Measurements from ENCODE around the gene IQGAP2. TPM values are rescaled to one million over a fixed set of nuclear protein-coding genes. Genes with fewer than 3 reads are reported as not detected.

Gene IQGAP2
- total and polyA plus RNA-seq, 2 donors from 2014 or later, result 23.2 to 35.8 TPM

- intact Hi-C loops (cut with DNase I), result no loop called here
- no peaks in the 10 kb centered on the region for H3K36me3 ChIP-seq (ENCODE audit: control insufficient read depth in 2 of 3, insufficient read depth in 3 of 3, low read length in 3 of 3)
- no peaks in the 10 kb centered on the region for H3K9me3 ChIP-seq (ENCODE audit: control insufficient read depth in 2 of 3, insufficient read depth in 1 of 3, low read length in 3 of 3)
- H3K27ac ChIP-seq (ENCODE audit: low read depth in 2 of 2, low read length in 2 of 2), result no peak overlapping the region
- TF ChIP-seq CTCF (IDR thresholded peaks at IDR 0.05; ENCODE audit: borderline replicate concordance, extremely low read depth, insufficient read depth), result no peak
- H3K4me1 ChIP-seq (ENCODE audit: control insufficient read depth in 2 of 3, insufficient read depth in 2 of 3, low read depth in 1 of 3, low read length in 3 of 3), result peaks cover 0 to 5% (median 0%) of the 10 kb centered on the region in 3 donors
- no peak overlapping the region for H3K4me3 ChIP-seq (ENCODE audit: low read length in 3 of 3)
- no peaks in the 10 kb centered on the region for H3K27me3 ChIP-seq (ENCODE audit: control insufficient read depth, insufficient read depth, low read length)
- H3K9ac ChIP-seq (ENCODE audit: low read length in 3 of 3), result no peak overlapping the region
- no peak for DNase-seq
- no peak for FAIRE-seq
Measured at GRCh38 chr5:76482984-76483383, 79.9 kb downstream of the IQGAP2 start.

- no peaks in the 10 kb centered on the region for H3K27me3 ChIP-seq (ENCODE audit: control insufficient read depth, insufficient read depth, low read length)
- H3K36me3 ChIP-seq (ENCODE audit: control insufficient read depth in 2 of 3, insufficient read depth in 3 of 3, low read length in 3 of 3), result no peaks in the 10 kb centered on the region
- no peak overlapping the region for H3K9ac ChIP-seq (ENCODE audit: low read length in 3 of 3)
- DNase-seq, result no peak
- no peak for FAIRE-seq
- TF ChIP-seq CTCF (IDR thresholded peaks at IDR 0.05; ENCODE audit: borderline replicate concordance, extremely low read depth, insufficient read depth), result no peak
- H3K9me3 ChIP-seq (ENCODE audit: control insufficient read depth in 2 of 3, insufficient read depth in 1 of 3, low read length in 3 of 3), result no peaks in the 10 kb centered on the region
- H3K27ac ChIP-seq (ENCODE audit: low read depth in 2 of 2, low read length in 2 of 2), result no peak overlapping the region
- peaks cover 0 to 5% (median 0%) of the 10 kb centered on the region in 3 donors for H3K4me1 ChIP-seq (ENCODE audit: control insufficient read depth in 2 of 3, insufficient read depth in 2 of 3, low read depth in 1 of 3, low read length in 3 of 3)
- no peak overlapping the region for H3K4me3 ChIP-seq (ENCODE audit: low read length in 3 of 3)
- intact Hi-C loops (cut with DNase I), result no loop called here
Measured at GRCh38 chr5:76483433-76483832, 80.3 kb downstream of the IQGAP2 start.

- no peak for TF ChIP-seq CTCF (IDR thresholded peaks at IDR 0.05; ENCODE audit: borderline replicate concordance, extremely low read depth, insufficient read depth)
- Histone ChIP-seq H3K9ac (ENCODE audit: low read length in 3 of 3) (no peak overlapping the region), H3K4me1 (ENCODE audit: control insufficient read depth in 2 of 3, insufficient read depth in 2 of 3, low read depth in 1 of 3, low read length in 3 of 3) (peaks cover 0 to 5% (median 0%) of the 10 kb centered on the region in 3 donors), H3K27me3 (ENCODE audit: control insufficient read depth, insufficient read depth, low read length) (no peaks in the 10 kb centered on the region), H3K36me3 (ENCODE audit: control insufficient read depth in 2 of 3, insufficient read depth in 3 of 3, low read length in 3 of 3) (no peaks in the 10 kb centered on the region), H3K9me3 (ENCODE audit: control insufficient read depth in 2 of 3, insufficient read depth in 1 of 3, low read length in 3 of 3) (no peaks in the 10 kb centered on the region), H3K4me3 (ENCODE audit: low read length in 3 of 3) (no peak overlapping the region), H3K27ac (ENCODE audit: low read depth in 2 of 2, low read length in 2 of 2) (no peak overlapping the region)
- FAIRE-seq, result no peak
- DNase-seq, result no peak
- intact Hi-C loops (cut with DNase I), result no loop called here
Measured at GRCh38 chr5:76483881-76484280, 80.8 kb downstream of the IQGAP2 start.

- Histone ChIP-seq H3K27ac (ENCODE audit: low read depth in 2 of 2, low read length in 2 of 2) (no peak overlapping the region), H3K27me3 (ENCODE audit: control insufficient read depth, insufficient read depth, low read length) (no peaks in the 10 kb centered on the region), H3K9me3 (ENCODE audit: control insufficient read depth in 2 of 3, insufficient read depth in 1 of 3, low read length in 3 of 3) (no peaks in the 10 kb centered on the region), H3K4me1 (ENCODE audit: control insufficient read depth in 2 of 3, insufficient read depth in 2 of 3, low read depth in 1 of 3, low read length in 3 of 3) (peaks cover 0 to 5% (median 0%) of the 10 kb centered on the region in 3 donors), H3K36me3 (ENCODE audit: control insufficient read depth in 2 of 3, insufficient read depth in 3 of 3, low read length in 3 of 3) (no peaks in the 10 kb centered on the region), H3K9ac (ENCODE audit: low read length in 3 of 3) (no peak overlapping the region), H3K4me3 (ENCODE audit: low read length in 3 of 3) (no peak overlapping the region)
- intact Hi-C loops (cut with DNase I), result no loop called here
- TF ChIP-seq CTCF (IDR thresholded peaks at IDR 0.05; ENCODE audit: borderline replicate concordance, extremely low read depth, insufficient read depth), result no peak
- FAIRE-seq, result no peak
- DNase-seq, result no peak
Measured at GRCh38 chr5:76485511-76485910, 82.4 kb downstream of the IQGAP2 start.

Measured in kidney (tissue), 14 donors.